Stomach (tissue), 4 donors: ENCODE data around the gene C1orf226.

ENCODE experiments used
- POLR2A ChIP-seq, 4 donors: fragments of 450-650 bp; IDR thresholded peaks; one replicate each; pipeline ENCODE4 v1.6.1; 2016; ENCODE audit warnings: antibody characterized with exemption in 4 of 4, control low read depth in 2 of 4, mild to moderate bottlenecking in 1 of 4, moderate library complexity in 1 of 4
- TF ChIP-seq, protein P1 (sequence below), 7 experiments: fragments of 450-650 bp in 4 of 7; fragments of 200-600 bp in 3 of 7; sonication (generic) in 3 of 7; IDR thresholded peaks; one replicate each; pipeline ENCODE4 v1.5.1; 2016 to 2019; ENCODE audit warnings: antibody characterized with exemption in 7 of 7, control low read depth in 2 of 7, mild to moderate bottlenecking in 1 of 7

DNA sequence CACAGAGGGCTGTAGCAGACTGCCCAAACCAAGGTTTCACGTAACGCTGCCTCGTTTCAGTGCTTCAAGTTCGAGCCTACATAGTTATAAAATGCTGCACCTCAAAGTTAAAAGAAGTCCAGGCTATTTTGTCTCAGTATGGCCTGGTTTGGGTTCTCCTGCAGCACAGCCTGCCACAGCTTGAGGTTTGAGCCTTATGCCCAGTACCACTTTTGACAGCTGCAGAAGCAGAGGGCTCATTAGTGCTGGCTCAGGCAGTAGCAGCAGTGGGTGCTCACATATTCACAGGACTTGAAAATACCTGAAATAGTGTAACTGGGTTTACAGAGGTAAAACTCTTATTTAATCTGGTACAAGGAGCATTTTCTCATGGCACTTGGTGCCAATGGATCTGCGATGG lies 20.2 kb upstream of the C1orf226 start:
- TF ChIP-seq, protein P1, sequence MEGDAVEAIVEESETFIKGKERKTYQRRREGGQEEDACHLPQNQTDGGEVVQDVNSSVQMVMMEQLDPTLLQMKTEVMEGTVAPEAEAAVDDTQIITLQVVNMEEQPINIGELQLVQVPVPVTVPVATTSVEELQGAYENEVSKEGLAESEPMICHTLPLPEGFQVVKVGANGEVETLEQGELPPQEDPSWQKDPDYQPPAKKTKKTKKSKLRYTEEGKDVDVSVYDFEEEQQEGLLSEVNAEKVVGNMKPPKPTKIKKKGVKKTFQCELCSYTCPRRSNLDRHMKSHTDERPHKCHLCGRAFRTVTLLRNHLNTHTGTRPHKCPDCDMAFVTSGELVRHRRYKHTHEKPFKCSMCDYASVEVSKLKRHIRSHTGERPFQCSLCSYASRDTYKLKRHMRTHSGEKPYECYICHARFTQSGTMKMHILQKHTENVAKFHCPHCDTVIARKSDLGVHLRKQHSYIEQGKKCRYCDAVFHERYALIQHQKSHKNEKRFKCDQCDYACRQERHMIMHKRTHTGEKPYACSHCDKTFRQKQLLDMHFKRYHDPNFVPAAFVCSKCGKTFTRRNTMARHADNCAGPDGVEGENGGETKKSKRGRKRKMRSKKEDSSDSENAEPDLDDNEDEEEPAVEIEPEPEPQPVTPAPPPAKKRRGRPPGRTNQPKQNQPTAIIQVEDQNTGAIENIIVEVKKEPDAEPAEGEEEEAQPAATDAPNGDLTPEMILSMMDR (IDR thresholded peaks at IDR 0.05), result no peak
- TF ChIP-seq POLR2A (IDR thresholded peaks at IDR 0.05), result no peak
